Keratinocyte (primary cell): Measurements from ENCODE around the gene RASA3. TPM values are rescaled to one million over a fixed set of nuclear protein-coding genes. Genes with fewer than 3 reads are reported as not detected.
"Not testable (repeated sequence)": the region's sequence is repeated elsewhere in the genome, so short reads cannot be mapped to it uniquely, and the experiment has no call there.

Experiments used
- DNase-seq: peaks from one replicate; pipeline ENCODE4 v3.0.0-alpha.2; 2011; ENCODE audit warnings: low read depth, missing footprints, low spot score
- FAIRE-seq: peaks from 2 replicates; lab custom pipeline; 2011; peaks lifted over from hg19 to GRCh38; lab: Jason Lieb, UNC
- H2AFZ ChIP-seq: 2 replicates; pipeline ENCODE4 v1.6.0; 2012; ENCODE audit warnings: low read length, control low read depth, inconsistent platforms; ENCODE audit not compliant: control insufficient read depth
- H3K27ac ChIP-seq: 2 replicates; pipeline ENCODE4 v1.5.1; 2011; ENCODE audit warnings: low read length; ENCODE audit not compliant: control insufficient read depth, insufficient read depth
- H3K27me3 ChIP-seq: 3 replicates; pipeline ENCODE4 v1.6.0; 2011; ENCODE audit warnings: low read length; ENCODE audit not compliant: control insufficient read depth, insufficient read depth; ENCODE audit errors: extremely low read depth
- H3K36me3 ChIP-seq, 2 experiments: 2 replicates in 1 of 2; 3 replicates in 1 of 2; pipeline ENCODE4 v1.5.1; 2011; ENCODE audit warnings: low read length in 2 of 2, mild to moderate bottlenecking in 1 of 2; ENCODE audit not compliant: control insufficient read depth in 2 of 2, insufficient read depth in 2 of 2; ENCODE audit errors: extremely low read depth in 1 of 2
- H3K4me1 ChIP-seq: 3 replicates; pipeline ENCODE4 v1.5.1; 2011; ENCODE audit warnings: low read length; ENCODE audit not compliant: control insufficient read depth, insufficient read depth; ENCODE audit errors: extremely low read depth
- H3K4me2 ChIP-seq: 3 replicates; pipeline ENCODE4 v1.6.0; 2011; ENCODE audit warnings: low read depth, low read length; ENCODE audit not compliant: control insufficient read depth, insufficient read depth; ENCODE audit errors: extremely low read depth
- H3K4me3 ChIP-seq, 3 experiments: fragments of 200-600 bp in 1 of 3; sonication (generic) in 1 of 3; 2 replicates in 2 of 3; 3 replicates in 1 of 3; pipeline ENCODE4 v1.5.1; 2011 to 2016; ENCODE audit warnings: low read length in 3 of 3, mild to moderate bottlenecking in 3 of 3, control low read depth in 2 of 3, inconsistent platforms in 1 of 3, low read depth in 1 of 3, mixed read lengths in 1 of 3, mixed run types in 1 of 3, moderate library complexity in 1 of 3; ENCODE audit not compliant: control insufficient read depth in 2 of 3, insufficient read depth in 2 of 3; ENCODE audit errors: extremely low read depth in 1 of 3
- H3K79me2 ChIP-seq: 2 replicates; pipeline ENCODE4 v1.6.0; 2012; ENCODE audit warnings: low read length; ENCODE audit not compliant: control insufficient read depth, insufficient read depth
- H3K9ac ChIP-seq: 3 replicates; pipeline ENCODE4 v1.6.0; 2011; ENCODE audit warnings: low read length; ENCODE audit not compliant: control insufficient read depth, insufficient read depth; ENCODE audit errors: extremely low read depth
- H3K9me1 ChIP-seq: 3 replicates; pipeline ENCODE4 v1.6.0; 2011; ENCODE audit warnings: low read length; ENCODE audit not compliant: control insufficient read depth, insufficient read depth; ENCODE audit errors: extremely low read depth
- H3K9me3 ChIP-seq: 2 replicates; pipeline ENCODE4 v1.5.1; 2012; ENCODE audit warnings: low read depth, low read length; ENCODE audit not compliant: control insufficient read depth
- H4K20me1 ChIP-seq: 3 replicates; pipeline ENCODE4 v1.6.0; 2011; ENCODE audit warnings: low read length; ENCODE audit not compliant: control insufficient read depth, insufficient read depth; ENCODE audit errors: extremely low read depth
- EZH2 ChIP-seq: IDR thresholded peaks from one replicate; pipeline ENCODE4 v1.6.1; 2012; ENCODE audit warnings: inconsistent platforms, mild to moderate bottlenecking, low read length, moderate library complexity
- dilution Hi-C: fragments of 300-500 bp; cut with MboI; formaldehyde crosslinking; loops from one replicate; pipeline ENCODE4 v1.7.0; 2020; ENCODE audit warnings: low sequenced_read_pairs; ENCODE audit not compliant: extremely low pct_ligation_motif_present
- polyA plus RNA-seq, 5 experiments: library from polyadenylated mRNA; depleted of rRNA in 3 of 5; stranded (reverse) in 3 of 5; stranded (forward) in 1 of 5; unstranded in 1 of 5; fragments of >200 nt; gene quantifications; 1 replicate in 1 of 5; 2 replicates in 3 of 5; 3 replicates in 1 of 5; pipeline versions ENCODE4 v1.2.1 to v1.2.3, GENCODE V29; 2011 to 2012; ENCODE audit warnings: missing spikeins in 2 of 5, low read depth in 1 of 5, low replicate concordance in 1 of 5
- TF ChIP-seq, protein P1 (sequence below), 3 experiments: IDR thresholded peaks in 1 of 3; conservative IDR thresholded peaks in 1 of 3; optimal IDR thresholded peaks in 1 of 3; 2 replicates in 2 of 3; 3 replicates in 1 of 3; pipeline versions ENCODE3 to v1.5.1; 2011; ENCODE audit warnings: low read length in 3 of 3, mild to moderate bottlenecking in 3 of 3, moderate library complexity in 2 of 3, control low read depth in 1 of 3, inconsistent platforms in 1 of 3; ENCODE audit not compliant: insufficient read depth in 2 of 3; ENCODE audit errors: extremely low read depth in 1 of 3

RASA3 gene
- polyA plus RNA-seq, 1 donor (not counting 4 experiments of a cell fraction or from before 2014, with no cell fraction given) = 4.1 TPM

DNA sequence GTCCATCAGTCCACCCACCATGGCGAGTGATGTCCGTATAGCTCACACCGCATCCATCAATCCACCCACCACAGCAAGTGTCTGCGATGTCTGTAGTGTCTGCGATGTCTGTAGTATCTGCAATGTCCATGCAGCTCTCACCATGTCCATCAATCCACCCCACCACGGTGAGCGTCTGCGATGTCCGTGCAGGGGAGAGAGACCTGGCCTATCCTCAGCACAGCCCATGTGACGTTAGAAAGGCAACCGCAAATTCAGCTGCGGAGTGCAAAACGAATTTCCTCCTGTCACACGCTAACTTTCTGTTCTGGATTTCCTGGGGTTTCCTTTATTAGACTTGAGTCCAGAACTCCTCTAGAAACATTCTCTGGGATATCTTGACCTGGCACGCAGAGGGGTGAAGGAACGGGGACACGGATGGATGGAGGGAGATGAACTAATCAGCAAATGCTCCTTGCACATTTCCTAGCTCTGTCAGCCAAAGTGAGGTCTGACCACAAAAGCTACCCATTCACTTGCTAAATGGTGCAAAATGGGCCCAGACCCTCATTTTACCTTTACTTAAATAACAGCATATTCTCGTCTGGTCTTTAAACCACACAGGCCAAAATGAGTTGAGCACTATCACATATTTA is 18.3 kb downstream of the RASA3 start:
- H3K79me2 ChIP-seq = peaks cover 8% of the 10 kb centered on the region
- DNase-seq = no peak
- no peak overlapping the region for H3K9ac ChIP-seq

DNA sequence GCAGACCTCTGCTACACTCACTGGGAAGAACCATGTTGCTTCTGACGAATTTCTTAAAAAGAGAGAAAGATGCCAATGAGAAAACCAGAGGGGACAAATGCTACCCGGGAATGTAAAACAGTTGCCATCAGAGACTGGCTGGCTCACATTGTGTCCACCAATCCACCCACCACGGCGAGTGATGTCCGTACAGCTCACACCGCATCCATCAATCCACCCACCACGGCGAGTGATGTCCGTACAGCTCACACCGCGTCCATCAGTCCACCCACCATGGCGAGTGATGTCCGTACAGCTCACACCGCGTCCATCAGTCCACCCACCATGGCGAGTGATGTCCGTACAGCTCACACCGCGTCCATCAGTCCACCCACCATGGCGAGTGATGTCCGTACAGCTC is 19.0 kb downstream of the RASA3 start:
- dilution Hi-C loops, FAIRE-seq, H3K9me3 ChIP-seq: not testable (repeated sequence)

More for the DNA sequence above, 18.3 kb downstream of the RASA3 start:
- Histone ChIP-seq H2AFZ (no peak overlapping the region), H4K20me1 (no peaks in the 10 kb centered on the region), H3K27me3 (no peaks in the 10 kb centered on the region), H3K27ac (no peak overlapping the region), H3K36me3 (no peaks in the 10 kb centered on the region), H3K4me2 (no peak overlapping the region), H3K4me3 (no peak overlapping the region), H3K9me3 (no peaks in the 10 kb centered on the region), H3K4me1 (peaks cover 20% of the 10 kb centered on the region), H3K9me1 (no peaks in the 10 kb centered on the region)
- TF ChIP-seq, protein P1, sequence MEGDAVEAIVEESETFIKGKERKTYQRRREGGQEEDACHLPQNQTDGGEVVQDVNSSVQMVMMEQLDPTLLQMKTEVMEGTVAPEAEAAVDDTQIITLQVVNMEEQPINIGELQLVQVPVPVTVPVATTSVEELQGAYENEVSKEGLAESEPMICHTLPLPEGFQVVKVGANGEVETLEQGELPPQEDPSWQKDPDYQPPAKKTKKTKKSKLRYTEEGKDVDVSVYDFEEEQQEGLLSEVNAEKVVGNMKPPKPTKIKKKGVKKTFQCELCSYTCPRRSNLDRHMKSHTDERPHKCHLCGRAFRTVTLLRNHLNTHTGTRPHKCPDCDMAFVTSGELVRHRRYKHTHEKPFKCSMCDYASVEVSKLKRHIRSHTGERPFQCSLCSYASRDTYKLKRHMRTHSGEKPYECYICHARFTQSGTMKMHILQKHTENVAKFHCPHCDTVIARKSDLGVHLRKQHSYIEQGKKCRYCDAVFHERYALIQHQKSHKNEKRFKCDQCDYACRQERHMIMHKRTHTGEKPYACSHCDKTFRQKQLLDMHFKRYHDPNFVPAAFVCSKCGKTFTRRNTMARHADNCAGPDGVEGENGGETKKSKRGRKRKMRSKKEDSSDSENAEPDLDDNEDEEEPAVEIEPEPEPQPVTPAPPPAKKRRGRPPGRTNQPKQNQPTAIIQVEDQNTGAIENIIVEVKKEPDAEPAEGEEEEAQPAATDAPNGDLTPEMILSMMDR (optimal IDR thresholded peaks at IDR 0.05 in 1 of 3, IDR thresholded peaks at IDR 0.05 in 1 of 3, conservative IDR thresholded peaks at IDR 0.05 in 1 of 3; ENCODE audit: extremely low read depth in 1 of 3, insufficient read depth in 2 of 3, low read length in 3 of 3) = no peak
- no peak for TF ChIP-seq EZH2
- no peak for FAIRE-seq
- dilution Hi-C loops = no loop called here

More for the DNA sequence above, 19.0 kb downstream of the RASA3 start:
- H3K9me1 ChIP-seq, H3K4me3 ChIP-seq, H3K9ac ChIP-seq, H2AFZ ChIP-seq, H3K79me2 ChIP-seq, H3K27me3 ChIP-seq, DNase-seq, H4K20me1 ChIP-seq, H3K4me2 ChIP-seq, H3K27ac ChIP-seq, H3K36me3 ChIP-seq: not testable (repeated sequence)
- H3K4me1 ChIP-seq = peaks cover 13% of the 10 kb centered on the region
